IMR-90 (cell line): ENCODE measurements around the gene GRIA4. TPM values are rescaled to one million over a fixed set of nuclear protein-coding genes. Genes with fewer than 3 reads are reported as not detected.

Source experiments
- ATAC-seq: fragments of 200-7000 bp; cut with Tn5 transposase; 2 replicates; pipeline ENCODE4 v1.9.1; 2020; ENCODE audit warnings: low read depth, mild to moderate bottlenecking, moderate library complexity
- BruUV-seq: library from RNA; stranded (reverse); fragments of 400-500 nt; replicated peaks from 2 replicates; lab custom pipeline; 2021; lab: Mats Ljungman, UMichigan
- CTCF ChIA-PET: fragments of 300-600 bp; formaldehyde crosslinking; extraction: SDS; loops from one replicate; lab custom pipeline; 2021; ENCODE audit warnings: antibody characterized with exemption; lab: Yijun Ruan, JAX
- POLR2A ChIA-PET: fragments of 300-600 bp; sonication (Branson Sonifier 250); formaldehyde crosslinking; loops from one replicate; lab custom pipeline; 2022; ENCODE audit warnings: antibody characterized with exemption; ENCODE audit not compliant: unreplicated experiment; lab: Charles Lee
- DNase-seq: peaks from one replicate; pipeline ENCODE4 v3.0.0; 2013
- H2AFZ ChIP-seq: replicated peaks from 2 replicates; pipeline ENCODE3; 2013; ENCODE audit warnings: low read length, mild to moderate bottlenecking; ENCODE audit not compliant: poor library complexity
- H2AK5ac ChIP-seq: 2 replicates; pipeline ENCODE4 v1.6.1; 2013; ENCODE audit warnings: low read depth, low read length, inconsistent platforms
- H2AK9ac ChIP-seq: replicated peaks from 2 replicates; pipeline ENCODE3; 2013; ENCODE audit warnings: mild to moderate bottlenecking, low read depth, low read length, moderate library complexity; ENCODE audit not compliant: poor library complexity
- H2BK120ac ChIP-seq: 2 replicates; pipeline ENCODE4 v1.6.1; 2013; ENCODE audit warnings: low read depth, low read length, inconsistent platforms
- H2BK15ac ChIP-seq: 3 replicates; pipeline ENCODE4 v1.6.1; 2013; ENCODE audit warnings: low read depth, low read length, inconsistent platforms
- H2BK20ac ChIP-seq: 2 replicates; pipeline ENCODE4 v1.6.1; 2013; ENCODE audit warnings: low read depth, mild to moderate bottlenecking, inconsistent platforms, low read length, moderate library complexity
- H2BK5ac ChIP-seq: 2 replicates; pipeline ENCODE4 v1.6.1; 2013; ENCODE audit warnings: mild to moderate bottlenecking, low read depth, low read length, inconsistent platforms; ENCODE audit not compliant: poor library complexity, severe bottlenecking
- H3K14ac ChIP-seq: replicated peaks from 2 replicates; pipeline ENCODE4 v1.6.1; 2013; ENCODE audit warnings: low read depth, low read length, inconsistent platforms
- H3K18ac ChIP-seq: 2 replicates; pipeline ENCODE4 v1.6.1; 2013; ENCODE audit warnings: low read depth, low read length, control low read depth
- H3K23ac ChIP-seq: 2 replicates; pipeline ENCODE4 v1.6.1; 2013; ENCODE audit warnings: low read depth, low read length, inconsistent platforms
- H3K27ac ChIP-seq: 2 replicates; pipeline ENCODE4 v1.5.1; 2013; ENCODE audit warnings: mild to moderate bottlenecking, control low read depth, low read length; ENCODE audit not compliant: insufficient read depth
- H3K27me3 ChIP-seq: 2 replicates; pipeline ENCODE4 v1.6.1; 2013; ENCODE audit warnings: low read length; ENCODE audit not compliant: control insufficient read depth, insufficient read depth
- H3K36me3 ChIP-seq: 2 replicates; pipeline ENCODE4 v1.6.1; 2013; ENCODE audit warnings: low read length, mixed read lengths; ENCODE audit not compliant: control insufficient read depth, insufficient read depth
- H3K4ac ChIP-seq: 2 replicates; pipeline ENCODE4 v1.6.1; 2013; ENCODE audit warnings: low read depth, low read length, inconsistent platforms
- H3K4me1 ChIP-seq: 2 replicates; pipeline ENCODE4 v1.6.1; 2013; ENCODE audit warnings: low read length, mixed read lengths; ENCODE audit not compliant: control insufficient read depth, insufficient read depth
- H3K4me2 ChIP-seq: 2 replicates; pipeline ENCODE4 v1.6.1; 2013; ENCODE audit warnings: low read depth, mild to moderate bottlenecking, control low read depth, low read length, moderate library complexity
- H3K4me3 ChIP-seq: 2 replicates; pipeline ENCODE4 v1.5.1; 2013; ENCODE audit warnings: low read depth, mild to moderate bottlenecking, control low read depth, low read length, moderate library complexity; ENCODE audit not compliant: insufficient read depth
- H3K56ac ChIP-seq: 2 replicates; pipeline ENCODE4 v1.6.1; 2013; ENCODE audit warnings: low read length, inconsistent platforms; ENCODE audit not compliant: insufficient read depth; ENCODE audit errors: extremely low read depth
- H3K79me1 ChIP-seq, 2 experiments: 2 replicates each; pipeline ENCODE4 v1.6.1; 2013; ENCODE audit warnings: low read length in 2 of 2, inconsistent platforms in 1 of 2, low read depth in 1 of 2
- H3K9ac ChIP-seq: 2 replicates; pipeline ENCODE4 v1.6.1; 2013; ENCODE audit warnings: low read depth, low read length, control low read depth
- H3K9me1 ChIP-seq: 2 replicates; pipeline ENCODE4 v1.6.1; 2013; ENCODE audit warnings: low read length, inconsistent platforms; ENCODE audit not compliant: insufficient read depth
- H3K9me3 ChIP-seq: 2 replicates; pipeline ENCODE4 v1.6.1; 2013; ENCODE audit warnings: low read length; ENCODE audit not compliant: control insufficient read depth, insufficient read depth
- H4K20me1 ChIP-seq: 2 replicates; pipeline ENCODE4 v1.6.1; 2013; ENCODE audit warnings: low read length, inconsistent platforms; ENCODE audit not compliant: insufficient read depth
- H4K5ac ChIP-seq: 2 replicates; pipeline ENCODE4 v1.6.1; 2013; ENCODE audit warnings: mild to moderate bottlenecking, low read depth, low read length, control low read depth
- H4K8ac ChIP-seq, 2 experiments: 2 replicates each; pipeline ENCODE4 v1.6.1; 2013; ENCODE audit warnings: low read depth in 2 of 2, low read length in 2 of 2, control low read depth in 1 of 2, inconsistent platforms in 1 of 2
- H4K91ac ChIP-seq: 2 replicates; pipeline ENCODE4 v1.6.1; 2013; ENCODE audit warnings: low read depth, low read length, inconsistent platforms; ENCODE audit not compliant: insufficient read depth
- CHD1 ChIP-seq: IDR thresholded peaks from 2 replicates; pipeline ENCODE4 v1.6.1; 2012; ENCODE audit warnings: low read depth, low read length, improper control_type of control experiment
- FOS ChIP-seq: fragments of 150-350 bp; IDR thresholded peaks from 2 replicates; pipeline ENCODE4 v1.6.1; 2016; ENCODE audit warnings: low read depth, low read length
- MXI1 ChIP-seq: IDR thresholded peaks from 2 replicates; pipeline ENCODE4 v1.6.1; 2012; ENCODE audit warnings: low read depth, mild to moderate bottlenecking, low read length, moderate library complexity, borderline replicate concordance
- NFE2L2 ChIP-seq: fragments of 150-350 bp; IDR thresholded peaks from 2 replicates; pipeline ENCODE4 v1.6.1; 2016; ENCODE audit warnings: low read depth, mild to moderate bottlenecking, low read length
- RAD21 ChIP-seq: IDR thresholded peaks from 2 replicates; pipeline ENCODE4 v1.6.1; 2012; ENCODE audit warnings: low read length, improper control_type of control experiment
- dilution Hi-C: fragments of 300-500 bp; cut with HindIII; formaldehyde crosslinking; loops from one replicate; pipeline ENCODE4 v1.14.3; 2018; ENCODE audit warnings: low sequenced_read_pairs; ENCODE audit not compliant: unreplicated experiment
- in situ Hi-C: fragments of 300-500 bp; cut with MboI; formaldehyde crosslinking; loops from 3 replicates; pipeline ENCODE4 v1.14.3; 2019; ENCODE audit warnings: low sequenced_read_pairs, inconsistent platforms, mixed read lengths
- intact Hi-C: fragments of 100-400 bp; cut with micrococcal nuclease; formaldehyde crosslinking; loops from 2 replicates; pipeline ENCODE4 v1.10.0; 2022
- polyA plus RNA-seq, 3 experiments: library from polyadenylated mRNA; depleted of rRNA; stranded (reverse); fragments of >200 nt; gene quantifications; 2 replicates each; pipeline ENCODE4 v1.2.3, GENCODE V29; 2012; ENCODE audit warnings: low replicate concordance in 1 of 3
- total RNA-seq: library from RNA; depleted of rRNA; stranded (reverse); fragments of >200 nt; gene quantifications from 2 replicates; pipeline ENCODE4 v1.2.3, GENCODE V29; 2012

The GRIA4 gene
- total and polyA plus RNA-seq, 2 of the 4 experiments (the other 2 are of a cell fraction), result 0.36 to 1.0 TPM

DNA sequence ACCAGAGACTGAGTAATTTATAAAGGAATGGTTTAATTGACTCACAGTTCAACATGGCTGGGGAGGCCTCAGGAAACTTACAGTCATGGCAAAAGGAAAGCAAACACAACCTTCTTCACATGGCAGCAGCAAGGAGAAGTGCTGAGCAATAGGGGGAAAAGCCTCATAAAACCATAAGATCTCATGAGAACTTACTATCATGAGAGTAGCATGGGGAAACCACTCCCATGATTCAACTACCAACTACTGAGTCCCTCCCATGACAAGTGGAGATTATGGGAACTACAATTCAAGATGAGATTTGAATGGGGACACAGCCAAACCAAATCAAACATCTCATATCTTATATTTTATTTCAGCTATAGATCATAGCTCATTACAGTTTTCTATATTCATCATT, 33.0 kb downstream of the GRIA4 start:
- ChIA-PET POLR2A (no interaction called here), CTCF (no interaction called here)
- Histone ChIP-seq H2BK20ac (no peak overlapping the region), H4K91ac (no peak overlapping the region), H4K5ac (no peak overlapping the region), H4K20me1 (no peaks in the 10 kb centered on the region), H3K56ac (no peak overlapping the region), H2BK120ac (no peak overlapping the region), H2BK15ac (no peak overlapping the region), H3K4ac (no peak overlapping the region), H2AK9ac (no peak overlapping the region), H3K27ac (no peak overlapping the region), H3K14ac (no peak overlapping the region), H2AFZ (no peak overlapping the region), H3K36me3 (no peaks in the 10 kb centered on the region), H3K9me1 (no peaks in the 10 kb centered on the region), H3K4me3 (no peak overlapping the region), H3K27me3 (no peaks in the 10 kb centered on the region), H3K9ac (no peak overlapping the region), H3K4me1 (no peaks in the 10 kb centered on the region), H3K23ac (no peak overlapping the region), H3K18ac (no peak overlapping the region), H3K9me3 (no peaks in the 10 kb centered on the region), H3K79me1 (no peaks in the 10 kb centered on the region), H3K4me2 (no peak overlapping the region), H2AK5ac (no peak overlapping the region), H4K8ac (no peak overlapping the region), H2BK5ac (no peak overlapping the region)
- ATAC-seq (no peak), DNase-seq (no peak)
- BruUV-seq, result no TSS peak
- intact Hi-C loops (no loop called here), in situ Hi-C loops (no loop called here), dilution Hi-C loops (no loop called here)
- no peak for TF ChIP-seq RAD21
- TF ChIP-seq MXI1, result no peak
- no peak for TF ChIP-seq FOS
- TF ChIP-seq NFE2L2, result no peak
- no peak for TF ChIP-seq CHD1
